ENCODE data around the gene ZNF343. TPM values are rescaled to one million over a fixed set of nuclear protein-coding genes. Genes with fewer than 3 reads are reported as not detected.

Gene ZNF343
- total and polyA plus RNA-seq, 2 experiments from 2014 or later: 6.2 to 7.0 TPM

DNA sequence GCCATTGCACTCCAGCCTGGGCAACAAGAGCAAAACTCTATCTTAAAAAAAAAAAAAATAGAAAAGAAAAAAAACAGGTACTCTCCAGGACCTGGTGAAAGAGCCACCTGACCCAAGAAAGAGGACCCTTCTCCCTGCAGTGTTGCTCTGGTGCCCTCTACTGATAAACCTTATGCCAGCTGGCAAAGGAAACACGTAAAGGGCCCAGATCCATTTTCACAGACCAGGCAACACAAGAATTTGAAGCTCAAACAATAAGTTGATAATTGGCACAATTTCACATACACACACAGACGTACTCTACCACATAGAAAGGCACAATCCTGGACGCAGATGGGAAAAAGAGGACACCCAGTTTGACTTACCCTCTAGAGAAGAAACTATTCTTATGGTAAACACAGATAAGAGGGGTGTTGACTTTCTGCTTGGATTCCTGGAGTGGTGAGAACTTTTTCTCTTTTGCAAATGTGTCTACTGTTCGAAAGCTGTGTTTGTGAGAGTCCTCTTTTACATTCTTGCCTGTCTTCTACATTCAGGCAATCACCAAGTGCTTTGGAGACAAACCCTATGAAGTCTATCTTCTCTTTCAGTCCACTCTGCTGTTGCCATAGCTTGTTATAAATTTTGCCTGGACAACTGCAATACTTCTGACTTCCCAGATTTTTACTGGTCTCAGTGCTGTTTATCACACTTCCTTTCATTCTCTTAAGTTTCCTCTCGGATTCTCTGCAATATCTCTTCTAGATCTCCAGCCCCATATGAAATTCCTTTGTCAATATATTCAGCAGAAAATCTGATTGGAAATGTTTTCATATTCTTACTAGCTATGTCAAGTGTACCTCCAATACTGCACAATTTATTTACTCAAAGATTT is 31.7 kb downstream of the ZNF343 start:
- Histone ChIP-seq H3K27me3 (no peaks in the 10 kb centered on the region), H3K4me3 (no peak overlapping the region), H3K9me3 (ENCODE audit: low read depth) (no peaks in the 10 kb centered on the region), H3K9me2 (replicated peaks; ENCODE audit: insufficient read depth) (no peaks in the 10 kb centered on the region), H4K20me1 (ENCODE audit: insufficient read depth, poor library complexity, severe bottlenecking) (no peaks in the 10 kb centered on the region), H3K4me2 (no peak overlapping the region), H3K79me2 (no peaks in the 10 kb centered on the region), H2AFZ (no peak overlapping the region), H3K36me3 (replicated peaks; ENCODE audit: insufficient read depth, low read depth) (no peaks in the 10 kb centered on the region), H3K4me1 (ENCODE audit: insufficient read depth) (no peaks in the 10 kb centered on the region), H3K27ac (no peak overlapping the region)
- DNase-seq (ENCODE audit: low spot score): no peak
- no peak for TF ChIP-seq EZH2phosphoT487 (IDR thresholded peaks at IDR 0.05; ENCODE audit: low read depth, severe bottlenecking, unreplicated experiment)
- no peak for TF ChIP-seq EZH2 (IDR thresholded peaks at IDR 0.05; ENCODE audit: borderline replicate concordance)
- TF ChIP-seq, protein P1, sequence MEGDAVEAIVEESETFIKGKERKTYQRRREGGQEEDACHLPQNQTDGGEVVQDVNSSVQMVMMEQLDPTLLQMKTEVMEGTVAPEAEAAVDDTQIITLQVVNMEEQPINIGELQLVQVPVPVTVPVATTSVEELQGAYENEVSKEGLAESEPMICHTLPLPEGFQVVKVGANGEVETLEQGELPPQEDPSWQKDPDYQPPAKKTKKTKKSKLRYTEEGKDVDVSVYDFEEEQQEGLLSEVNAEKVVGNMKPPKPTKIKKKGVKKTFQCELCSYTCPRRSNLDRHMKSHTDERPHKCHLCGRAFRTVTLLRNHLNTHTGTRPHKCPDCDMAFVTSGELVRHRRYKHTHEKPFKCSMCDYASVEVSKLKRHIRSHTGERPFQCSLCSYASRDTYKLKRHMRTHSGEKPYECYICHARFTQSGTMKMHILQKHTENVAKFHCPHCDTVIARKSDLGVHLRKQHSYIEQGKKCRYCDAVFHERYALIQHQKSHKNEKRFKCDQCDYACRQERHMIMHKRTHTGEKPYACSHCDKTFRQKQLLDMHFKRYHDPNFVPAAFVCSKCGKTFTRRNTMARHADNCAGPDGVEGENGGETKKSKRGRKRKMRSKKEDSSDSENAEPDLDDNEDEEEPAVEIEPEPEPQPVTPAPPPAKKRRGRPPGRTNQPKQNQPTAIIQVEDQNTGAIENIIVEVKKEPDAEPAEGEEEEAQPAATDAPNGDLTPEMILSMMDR (IDR thresholded peaks at IDR 0.05; ENCODE audit: poor library complexity): no peak
- 84% methylated on average over 5 of the region's 5 CpGs for WGBS (ENCODE audit: low lambda C conversion rate, missing lambda C conversion rate)

DNA sequence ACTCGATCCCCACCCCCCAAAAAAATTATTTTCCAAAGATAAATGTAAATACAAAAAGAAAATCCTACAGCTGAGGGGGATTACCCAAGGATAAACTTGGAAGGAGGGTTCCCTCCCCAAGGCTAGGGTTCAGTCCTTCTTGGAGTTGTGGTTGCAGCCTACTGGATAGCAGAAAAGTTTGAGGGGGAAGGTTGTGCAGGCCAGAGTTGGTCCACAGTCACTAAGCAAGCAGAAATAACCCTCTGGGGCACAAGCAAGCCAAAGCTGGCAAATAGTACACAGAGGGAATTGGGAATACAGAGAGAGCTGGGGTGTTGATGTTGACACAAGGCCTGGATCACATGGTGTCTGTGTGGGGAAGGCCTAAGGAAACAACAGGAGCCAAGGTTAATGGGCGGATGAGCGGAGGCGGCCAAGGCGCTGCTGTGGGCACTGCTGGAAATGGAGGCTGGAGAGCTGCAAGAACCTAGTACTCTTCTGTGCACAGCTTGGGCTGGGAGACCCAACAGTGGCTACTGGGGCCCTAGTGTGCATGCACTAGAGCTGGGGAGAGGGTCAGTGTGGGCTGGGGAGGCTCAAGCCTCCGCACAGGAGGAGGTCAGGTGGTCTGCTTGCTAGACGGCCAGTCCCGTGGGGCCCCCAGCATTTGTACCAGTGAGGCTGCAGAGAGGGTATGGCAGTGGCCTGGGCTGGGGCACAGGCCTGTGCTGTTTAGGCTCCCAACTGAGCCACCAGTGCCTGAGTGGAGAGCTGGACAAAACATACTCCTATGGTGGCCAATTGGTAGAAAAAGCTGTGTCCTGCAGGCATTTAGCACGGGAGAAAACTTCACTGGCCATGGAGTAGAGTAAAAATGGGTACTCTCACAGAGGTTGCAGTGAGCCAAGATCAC is 32.6 kb downstream of the ZNF343 start:
- Histone ChIP-seq H3K4me1 (ENCODE audit: insufficient read depth) (no peaks in the 10 kb centered on the region), H3K4me3 (no peak overlapping the region), H4K20me1 (ENCODE audit: insufficient read depth, poor library complexity, severe bottlenecking) (no peaks in the 10 kb centered on the region), H3K9me2 (replicated peaks; ENCODE audit: insufficient read depth) (no peaks in the 10 kb centered on the region), H3K79me2 (no peaks in the 10 kb centered on the region), H3K4me2 (no peak overlapping the region), H3K27me3 (no peaks in the 10 kb centered on the region), H3K27ac (no peak overlapping the region), H2AFZ (no peak overlapping the region), H3K9me3 (ENCODE audit: low read depth) (no peaks in the 10 kb centered on the region), H3K36me3 (replicated peaks; ENCODE audit: insufficient read depth, low read depth) (no peaks in the 10 kb centered on the region)
- TF ChIP-seq EZH2phosphoT487 (IDR thresholded peaks at IDR 0.05; ENCODE audit: low read depth, severe bottlenecking, unreplicated experiment) (no peak), EZH2 (IDR thresholded peaks at IDR 0.05; ENCODE audit: borderline replicate concordance) (no peak)
- TF ChIP-seq, protein P1 (IDR thresholded peaks at IDR 0.05; ENCODE audit: poor library complexity): no peak
- DNase-seq (ENCODE audit: low spot score): no peak
- 96% methylated on average over 9 of the region's 9 CpGs for WGBS (ENCODE audit: low lambda C conversion rate, missing lambda C conversion rate)

DNA sequence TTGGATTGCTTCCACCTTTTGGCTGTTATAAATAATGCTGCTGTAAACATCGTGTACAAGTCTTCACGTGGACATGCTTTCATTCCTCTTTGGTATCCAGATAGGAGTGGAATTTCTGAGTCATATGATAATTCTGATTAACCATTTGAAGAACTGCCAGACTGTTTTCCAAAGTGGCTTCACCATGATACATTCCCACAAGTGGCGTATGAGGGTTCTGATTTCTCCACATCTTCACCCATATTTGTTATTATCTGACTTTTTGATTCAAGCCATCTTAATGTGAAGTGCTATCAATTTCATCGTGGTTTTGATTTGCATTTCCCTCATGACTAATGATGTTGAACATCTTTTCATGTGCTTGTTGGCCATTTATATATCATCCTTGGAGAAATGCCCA is 35.2 kb downstream of the ZNF343 start:
- 73% methylated on average over 4 of the region's 4 CpGs for WGBS (ENCODE audit: low lambda C conversion rate, missing lambda C conversion rate)

More for the DNA sequence above, 35.2 kb downstream of the ZNF343 start:
- Histone ChIP-seq H4K20me1 (ENCODE audit: insufficient read depth, poor library complexity, severe bottlenecking) (peaks cover 13% of the 10 kb centered on the region), H3K79me2 (peaks cover 20% of the 10 kb centered on the region), H3K4me1 (ENCODE audit: insufficient read depth) (peaks cover 5% of the 10 kb centered on the region), H3K9me2 (replicated peaks; ENCODE audit: insufficient read depth) (no peaks in the 10 kb centered on the region), H3K27ac (no peak overlapping the region), H3K9me3 (ENCODE audit: low read depth) (no peaks in the 10 kb centered on the region), H2AFZ (no peak overlapping the region), H3K27me3 (no peaks in the 10 kb centered on the region), H3K4me2 (no peak overlapping the region), H3K36me3 (replicated peaks; ENCODE audit: insufficient read depth, low read depth) (no peaks in the 10 kb centered on the region), H3K4me3 (no peak overlapping the region)
- TF ChIP-seq EZH2 (IDR thresholded peaks at IDR 0.05; ENCODE audit: borderline replicate concordance): no peak
- TF ChIP-seq, protein P1 (IDR thresholded peaks at IDR 0.05; ENCODE audit: poor library complexity): no peak
- TF ChIP-seq EZH2phosphoT487 (IDR thresholded peaks at IDR 0.05; ENCODE audit: low read depth, severe bottlenecking, unreplicated experiment): no peak
- peak; percentile 29 for DNase-seq (ENCODE audit: low spot score)

Measured in hepatocyte (in vitro differentiated cells).